Measurements from ENCODE around the gene LINC01488.

- TF ChIP-seq CTCF (IDR thresholded peaks at IDR 0.05) (no peak), POLR2A (IDR thresholded peaks at IDR 0.05) (no peak), EP300 (IDR thresholded peaks at IDR 0.05) (no peak)
These were observed 21.5 kb upstream of the LINC01488 start for GRCh38 chr11:69459848-69460539.

Data from ovary (tissue), 3 donors.